SU-DHL-6 (cell line): ENCODE measurements around the gene DUSP3.

Source experiments
- H2AFZ ChIP-seq: fragments of 200-600 bp; sonication (generic); 2 replicates; pipeline ENCODE4 v1.6.1; 2014; ENCODE audit warnings: low read depth, mild to moderate bottlenecking, moderate library complexity, mixed read lengths, antibody characterized with exemption, low read length; ENCODE audit not compliant: severe bottlenecking
- H3F3A ChIP-seq: fragments of 200-600 bp; shearing (Covaris generic); 2 replicates; pipeline ENCODE4 v1.6.0; 2016; ENCODE audit warnings: antibody characterized with exemption, mild to moderate bottlenecking; ENCODE audit not compliant: insufficient read depth
- H3K27ac ChIP-seq: fragments of 200-600 bp; sonication (generic); 2 replicates; pipeline ENCODE4 v1.5.1; 2016; ENCODE audit warnings: low read depth, mild to moderate bottlenecking, low read length, moderate library complexity, mixed read lengths
- H3K27me3 ChIP-seq: fragments of 200-600 bp; sonication (generic), shearing (Covaris generic); 2 replicates; pipeline ENCODE4 v1.6.0; 2014; ENCODE audit warnings: mild to moderate bottlenecking, low read length
- H3K36me3 ChIP-seq: fragments of 200-600 bp; sonication (generic); 2 replicates; pipeline ENCODE4 v1.6.1; 2014; ENCODE audit warnings: mild to moderate bottlenecking, low read length, mixed read lengths
- H3K4me2 ChIP-seq: fragments of 300-600, 200-600 bp; shearing (Covaris generic), sonication (generic); 2 replicates; pipeline ENCODE4 v1.6.0; 2014; ENCODE audit warnings: low read length, low read depth, mild to moderate bottlenecking; ENCODE audit not compliant: poor library complexity, severe bottlenecking
- H3K4me3 ChIP-seq: fragments of 200-600 bp; sonication (generic); 2 replicates; pipeline ENCODE4 v1.5.1; 2014; ENCODE audit warnings: antibody characterized with exemption, low read length, mild to moderate bottlenecking, mixed read lengths; ENCODE audit not compliant: insufficient read depth, poor library complexity, severe bottlenecking
- H3K79me2 ChIP-seq: fragments of 200-600 bp; sonication (generic); 2 replicates; pipeline ENCODE4 v1.6.1; 2014; ENCODE audit warnings: mild to moderate bottlenecking, low read length, moderate library complexity; ENCODE audit not compliant: insufficient read depth
- H3K9ac ChIP-seq: fragments of 200-600 bp; sonication (generic); 2 replicates; pipeline ENCODE4 v1.7.0; 2014; ENCODE audit warnings: mild to moderate bottlenecking, low read length
- H3K9me2 ChIP-seq: fragments of 200-600 bp; sonication (generic); replicated peaks from 2 replicates; pipeline ENCODE4 v1.6.1; 2014; ENCODE audit warnings: low read length; ENCODE audit not compliant: insufficient read depth
- H3K9me3 ChIP-seq: fragments of 200-600 bp; sonication (generic); 2 replicates; pipeline ENCODE4 v1.6.1; 2014; ENCODE audit warnings: low read length, mixed read lengths; ENCODE audit not compliant: insufficient read depth
- H4K20me1 ChIP-seq: fragments of 200-600 bp; sonication (generic); 2 replicates; pipeline ENCODE4 v1.6.1; 2014; ENCODE audit warnings: low read depth, mild to moderate bottlenecking, antibody characterized with exemption, low read length, moderate library complexity, mixed read lengths
- CTCF ChIP-seq: fragments of 200-600 bp; sonication (generic); IDR thresholded peaks from one replicate; pipeline ENCODE4 v1.5.1; 2017; ENCODE audit warnings: antibody characterized with exemption, mild to moderate bottlenecking, low read length, moderate library complexity; ENCODE audit not compliant: insufficient read depth, poor library complexity, severe bottlenecking
- EZH2phosphoT487 ChIP-seq: fragments of 200-600 bp; sonication (generic), shearing (Covaris generic); conservative IDR thresholded peaks from 2 replicates; pipeline ENCODE4 v1.6.1; 2018; ENCODE audit warnings: mild to moderate bottlenecking, antibody characterized with exemption, low read length, moderate library complexity, mixed read lengths

Gene DUSP3

GRCh38 chr17:43723697-43724359, 54.9 kb downstream of the DUSP3 start:
- no peaks in the 10 kb centered on the region for H4K20me1 ChIP-seq
- no peaks in the 10 kb centered on the region for H3K9me3 ChIP-seq
- H3F3A ChIP-seq = no peaks in the 10 kb centered on the region
- H3K9me2 ChIP-seq = no peaks in the 10 kb centered on the region
- no peak overlapping the region for H3K4me3 ChIP-seq
- H3K36me3 ChIP-seq = no peaks in the 10 kb centered on the region
- no peak overlapping the region for H3K4me2 ChIP-seq
- H3K79me2 ChIP-seq = no peaks in the 10 kb centered on the region
- no peaks in the 10 kb centered on the region for H3K27me3 ChIP-seq
- no peak overlapping the region for H3K27ac ChIP-seq
- no peak overlapping the region for H2AFZ ChIP-seq
- TF ChIP-seq EZH2phosphoT487 (no peak), CTCF (no peak)
- H3K9ac ChIP-seq = no peak overlapping the region

DNA sequence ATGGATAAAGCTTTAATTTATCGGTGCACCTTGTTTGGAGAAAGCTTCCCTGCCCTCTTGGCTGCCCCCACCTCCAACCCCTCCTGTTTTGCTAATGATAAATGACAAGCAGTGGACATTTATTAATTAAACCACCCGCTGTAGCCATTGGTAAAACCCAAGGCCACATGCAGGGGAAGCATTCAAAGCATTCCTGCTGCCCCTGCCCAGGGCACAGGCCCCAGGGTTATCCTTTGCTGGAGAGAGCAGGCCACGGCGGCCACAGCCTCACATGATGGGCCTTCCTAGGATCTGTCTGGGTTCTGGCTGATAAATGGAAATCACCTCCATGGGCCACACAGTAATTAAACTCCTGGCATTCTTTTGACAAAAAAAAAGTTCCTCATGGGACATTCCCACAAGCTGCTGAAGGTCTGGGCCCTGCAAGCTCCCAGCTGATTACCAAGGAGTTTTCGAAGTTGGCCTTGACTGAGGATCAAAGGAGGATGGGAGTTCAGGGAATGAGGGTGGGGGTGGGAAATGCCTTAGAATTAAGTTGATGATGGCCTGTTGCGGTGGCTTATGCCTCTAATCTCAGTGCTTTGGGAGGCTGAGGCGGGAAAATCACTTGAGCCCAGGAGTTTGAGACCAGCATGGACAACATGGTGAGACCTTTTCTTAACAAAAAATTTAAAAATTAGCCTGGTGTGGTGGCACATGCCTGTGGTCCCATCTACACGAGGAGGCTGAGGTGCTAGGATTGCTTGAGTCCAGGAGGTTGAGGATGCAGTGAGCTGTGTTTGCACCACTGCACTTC, 55.7 kb downstream of the DUSP3 start:
- H3F3A ChIP-seq = no peaks in the 10 kb centered on the region
- no peak overlapping the region for H3K4me2 ChIP-seq
- H3K36me3 ChIP-seq = no peaks in the 10 kb centered on the region
- H2AFZ ChIP-seq = no peak overlapping the region
- no peak for TF ChIP-seq EZH2phosphoT487
- TF ChIP-seq CTCF = no peak
- no peak overlapping the region for H3K4me3 ChIP-seq
- no peak overlapping the region for H3K27ac ChIP-seq
- no peaks in the 10 kb centered on the region for H3K79me2 ChIP-seq
- no peaks in the 10 kb centered on the region for H3K9me2 ChIP-seq
- H3K27me3 ChIP-seq = no peaks in the 10 kb centered on the region
- no peaks in the 10 kb centered on the region for H3K9me3 ChIP-seq
- no peak overlapping the region for H3K9ac ChIP-seq
- no peaks in the 10 kb centered on the region for H4K20me1 ChIP-seq

DNA sequence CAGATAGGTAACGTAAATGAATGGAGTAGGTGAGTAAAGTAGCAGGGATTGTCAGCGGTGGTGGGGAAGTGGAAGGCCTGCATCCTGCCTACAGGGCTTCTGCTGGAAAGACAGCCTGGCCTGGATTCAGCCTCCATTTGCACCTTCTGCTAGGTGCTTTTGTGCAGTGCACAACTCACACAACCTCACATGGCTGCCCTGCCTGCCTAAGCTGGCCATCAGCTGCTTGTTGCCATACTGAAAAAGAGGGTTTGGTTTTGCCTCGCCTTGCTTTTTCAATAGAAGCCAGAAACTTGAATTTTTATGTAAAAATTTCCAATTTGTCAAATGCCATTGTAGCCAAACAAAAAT, 56.5 kb downstream of the DUSP3 start:
- Histone ChIP-seq H3K36me3 (no peaks in the 10 kb centered on the region), H3K27me3 (no peaks in the 10 kb centered on the region), H3K9me2 (no peaks in the 10 kb centered on the region)

More for the DNA sequence above, 56.5 kb downstream of the DUSP3 start:
- Histone ChIP-seq H3F3A (no peaks in the 10 kb centered on the region), H3K79me2 (no peaks in the 10 kb centered on the region), H3K9me3 (no peaks in the 10 kb centered on the region), H2AFZ (no peak overlapping the region), H4K20me1 (no peaks in the 10 kb centered on the region), H3K4me3 (no peak overlapping the region), H3K9ac (no peak overlapping the region), H3K27ac (no peak overlapping the region), H3K4me2 (no peak overlapping the region)
- TF ChIP-seq EZH2phosphoT487 (no peak), CTCF (no peak)
